Stimulated activated CD4-positive, alpha-beta T cell treated with anti-CD3 and anti-CD28 coated beads, Interleukin-12 subunit alpha, Interleukin-12 subunit beta, amount 100 ng/mL, for 4 hours (primary cell): ENCODE data around the gene ETNK1.
"Not testable (repeated sequence)": the region's sequence is repeated elsewhere in the genome, so short reads cannot be mapped to it uniquely, and the experiment has no call there.

Experiments
- DNase-seq: peaks from one replicate; pipeline ENCODE4 v3.0.0-alpha.2; 2020

ETNK1 gene

DNA sequence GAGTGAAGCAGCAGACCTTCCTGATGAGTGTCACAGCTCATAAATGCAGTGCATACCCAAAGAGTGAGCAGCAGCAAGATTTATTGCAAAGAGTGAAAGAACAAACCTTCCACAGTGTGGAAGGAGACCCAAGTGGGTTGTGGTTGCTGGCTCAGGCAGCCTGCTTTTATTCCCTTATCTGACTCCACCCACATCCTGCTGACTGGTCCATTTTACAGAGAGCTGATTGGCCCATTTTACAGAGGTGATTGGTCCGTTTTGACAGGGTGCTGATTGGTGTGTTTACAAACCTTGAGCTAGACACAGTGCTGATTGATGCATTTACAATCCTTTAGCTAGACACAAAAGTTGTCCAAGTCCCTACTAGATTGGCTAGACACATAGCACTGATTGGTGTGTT is 67.5 kb downstream of the ETNK1 start:
- DNase-seq = not testable (repeated sequence)

DNA sequence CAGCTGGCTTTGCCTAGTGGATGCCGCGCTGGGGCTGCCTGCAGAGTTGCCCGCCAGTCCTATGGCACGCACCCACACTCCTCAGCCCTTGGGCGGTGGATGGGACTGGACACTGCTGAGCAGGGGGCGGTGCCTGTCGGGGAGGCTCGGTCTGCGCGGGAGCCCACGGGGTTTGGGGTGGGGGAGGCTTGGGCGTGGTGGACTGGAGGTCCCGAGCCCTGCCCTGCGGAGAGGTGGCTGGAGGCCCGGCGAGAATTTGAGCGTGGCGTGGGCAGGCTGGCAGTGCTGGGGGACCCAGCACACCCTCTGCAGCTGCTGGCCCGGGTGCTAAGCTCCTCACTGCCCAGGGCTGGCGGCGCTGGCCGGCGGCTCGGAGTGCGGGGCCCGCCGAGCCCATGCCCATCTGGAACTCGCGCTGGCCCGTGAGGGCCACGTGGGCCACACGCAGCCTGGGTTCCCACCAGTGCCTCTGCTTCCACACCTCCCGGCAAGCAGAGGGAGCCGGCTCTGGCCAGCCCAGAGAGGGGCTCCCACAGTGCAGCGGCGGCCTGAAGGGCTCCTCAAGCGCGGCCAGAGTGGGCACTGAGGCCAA is 68.1 kb downstream of the ETNK1 start:
- no peak for DNase-seq

DNA sequence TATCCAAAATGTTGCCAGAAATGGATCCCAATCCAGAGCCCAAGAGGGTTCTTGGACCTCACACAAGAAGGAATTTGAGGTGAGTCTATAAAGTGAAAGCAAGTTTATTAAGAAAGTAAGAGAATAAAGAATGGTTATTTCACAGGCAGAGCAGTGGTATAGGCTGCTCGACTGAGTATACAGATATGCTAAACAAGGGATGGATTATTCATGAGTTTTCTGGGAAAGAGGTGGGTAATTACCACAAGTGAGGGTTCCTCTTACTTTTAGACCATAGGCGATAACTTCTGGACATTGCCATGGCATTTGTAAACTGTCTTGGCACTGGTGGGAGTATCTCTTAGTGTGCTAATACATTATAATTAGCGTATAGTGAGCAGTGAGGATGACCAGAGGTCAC is 73.6 kb downstream of the ETNK1 start:
- DNase-seq = no peak

DNA sequence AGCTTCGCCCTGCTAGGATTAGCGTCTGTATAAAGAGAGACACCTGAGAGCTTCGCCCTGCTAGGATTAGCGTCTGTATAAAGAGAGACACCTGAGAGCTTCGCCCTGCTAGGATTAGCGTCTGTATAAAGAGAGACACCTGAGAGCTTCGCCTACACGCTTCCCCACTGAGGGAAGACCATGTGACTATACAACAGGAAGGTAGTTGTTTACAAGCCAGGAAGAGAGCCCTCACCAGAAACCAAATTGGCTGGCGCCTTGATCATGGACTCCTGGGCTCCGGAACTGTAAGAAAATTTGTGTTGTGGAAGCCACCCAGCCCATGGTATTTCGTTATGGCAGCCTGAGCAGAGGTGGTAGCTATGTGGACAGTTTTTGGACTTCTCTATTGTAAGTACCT is 74.7 kb downstream of the ETNK1 start:
- not testable (repeated sequence) for DNase-seq

DNA sequence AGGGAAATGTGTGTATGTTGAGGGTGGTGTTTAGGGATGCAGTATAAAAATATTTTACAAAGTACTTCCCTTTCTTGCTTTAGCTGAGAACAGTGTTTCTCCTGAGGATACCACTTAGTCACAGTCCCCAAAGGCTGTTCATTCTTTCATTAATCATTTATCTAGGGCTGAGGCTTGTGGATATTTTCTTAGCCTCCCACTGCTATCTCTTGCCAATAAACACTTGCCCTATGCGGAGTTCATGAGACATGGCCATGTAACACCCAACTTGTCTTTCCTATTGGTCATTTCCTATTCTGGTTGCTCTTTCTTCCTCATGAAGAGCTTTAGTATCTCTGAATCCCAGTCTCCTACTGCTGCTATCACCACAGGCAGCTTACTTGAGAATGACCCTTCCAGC is 75.1 kb downstream of the ETNK1 start:
- no peak for DNase-seq

DNA sequence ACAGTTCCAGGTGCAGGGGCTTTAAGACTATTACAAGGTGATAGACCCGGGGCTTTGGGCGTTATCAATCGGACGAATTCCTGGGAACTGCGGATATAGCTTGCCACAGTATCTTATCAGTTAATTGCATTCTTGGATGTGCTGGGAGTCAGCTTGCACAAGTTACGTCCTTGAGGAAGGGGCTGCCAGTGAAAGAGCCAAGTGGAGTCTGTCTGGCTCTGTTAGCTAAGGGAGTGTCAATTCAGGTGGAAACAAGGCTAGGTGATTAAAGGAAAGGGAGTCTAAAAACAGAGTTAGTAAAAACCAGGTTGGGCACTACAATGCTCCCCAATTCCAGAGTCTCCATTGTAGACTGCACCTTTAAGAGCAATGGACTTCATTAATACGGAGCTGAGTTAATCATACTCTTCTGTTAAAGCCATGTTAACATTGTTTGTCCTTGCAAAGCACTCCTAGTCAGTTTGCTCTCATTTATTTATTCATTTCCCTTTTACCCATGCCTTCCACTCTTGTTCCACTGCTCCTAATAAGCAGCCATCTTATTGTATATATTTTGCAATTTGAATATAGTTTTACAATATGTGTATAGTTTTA is 76.3 kb downstream of the ETNK1 start:
- not testable (repeated sequence) for DNase-seq

DNA sequence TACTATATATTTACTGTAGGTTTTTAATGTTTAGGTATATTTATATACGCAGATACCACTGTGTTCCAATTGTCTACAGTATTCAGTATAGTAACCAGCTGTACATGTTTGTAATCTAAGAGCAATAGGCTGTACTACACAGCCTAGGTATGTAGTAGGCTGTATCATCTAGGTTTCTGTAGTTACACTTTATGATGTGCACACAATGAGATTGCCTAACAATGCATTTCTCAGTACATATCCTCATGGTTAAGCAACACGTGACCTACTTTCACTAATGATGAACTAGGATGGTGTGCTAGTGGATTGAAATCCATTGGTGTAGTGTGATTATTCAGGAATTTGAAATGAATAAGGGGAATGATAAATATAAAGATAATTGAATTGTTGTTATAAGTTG is 77.7 kb downstream of the ETNK1 start:
- no peak for DNase-seq

DNA sequence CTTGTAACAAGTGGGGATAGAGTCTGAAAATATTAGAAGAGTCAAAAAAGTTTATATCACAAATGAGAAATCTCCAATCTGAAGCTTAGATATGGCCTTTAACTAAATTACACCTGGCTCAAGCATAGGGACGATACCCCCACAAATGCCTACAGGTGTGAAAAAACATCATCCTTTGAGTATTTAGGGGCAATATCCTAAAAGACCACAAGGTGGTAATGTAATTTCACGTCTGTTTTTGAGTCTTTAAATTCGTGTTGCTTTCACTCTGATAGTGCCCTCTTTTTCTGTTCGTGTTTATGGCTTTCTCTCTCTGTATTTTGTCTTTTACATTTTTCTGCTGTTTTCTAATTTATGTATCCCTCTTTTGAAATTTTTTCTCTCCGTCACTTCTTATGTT is 84.3 kb downstream of the ETNK1 start:
- no peak for DNase-seq

DNA sequence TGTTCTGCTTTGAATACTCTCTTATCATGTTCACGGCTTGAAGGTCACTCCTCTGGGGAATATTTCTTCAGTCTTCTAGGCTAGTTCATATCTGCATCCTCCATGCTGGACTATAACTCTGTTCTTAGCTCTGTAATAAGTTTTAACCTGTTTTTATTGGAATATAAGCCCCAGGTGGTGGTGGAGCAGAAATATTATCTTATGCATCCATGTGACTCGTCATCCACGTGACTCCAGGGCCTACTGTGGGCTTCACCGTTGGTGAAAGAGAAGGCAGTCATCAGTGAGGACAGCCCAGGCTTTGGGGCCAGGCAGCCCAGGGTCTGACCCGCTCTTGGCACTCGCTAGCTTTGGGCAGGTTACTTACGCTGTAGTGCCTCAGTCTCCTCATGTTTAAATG is 87.1 kb downstream of the ETNK1 start:
- DNase-seq = no peak

DNA sequence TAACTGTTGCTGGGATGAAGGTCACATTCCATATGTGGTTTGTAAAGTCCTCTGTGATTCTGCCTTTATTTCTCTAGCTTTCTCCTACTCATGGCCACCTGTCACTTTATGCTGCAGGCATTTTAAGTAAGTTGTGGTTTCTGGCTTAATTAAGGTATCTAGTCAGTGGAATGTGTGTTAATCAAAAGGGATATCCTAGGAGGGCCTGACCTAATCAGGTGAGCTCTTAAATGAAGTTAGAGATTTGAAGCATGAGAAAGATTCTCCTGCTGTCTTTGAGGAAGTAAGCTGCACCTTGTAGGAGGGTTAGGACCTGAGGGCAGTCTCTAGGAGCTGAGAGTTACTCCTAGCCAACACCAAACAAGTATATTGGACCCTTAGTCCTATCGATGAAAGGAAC is 90.3 kb downstream of the ETNK1 start:
- no peak for DNase-seq

DNA sequence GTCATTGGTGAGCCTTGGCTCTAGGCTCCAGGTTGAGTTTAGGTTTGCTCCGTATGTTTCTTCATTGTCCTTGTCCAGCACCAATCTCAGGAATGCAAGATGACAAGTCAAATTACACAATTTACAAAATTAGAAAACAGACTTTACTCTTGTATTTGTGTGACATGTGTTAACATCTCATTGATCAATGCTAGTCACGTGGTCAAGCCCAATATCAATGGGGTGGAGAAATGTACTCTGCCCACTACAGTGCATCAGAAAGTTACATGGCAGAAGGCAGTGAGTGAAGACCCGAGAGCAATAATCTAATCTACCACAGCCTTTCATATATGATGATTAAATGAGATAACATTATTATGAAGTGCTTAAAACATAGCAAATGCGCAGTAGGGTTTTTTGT is 94.8 kb downstream of the ETNK1 start:
- no peak for DNase-seq

DNA sequence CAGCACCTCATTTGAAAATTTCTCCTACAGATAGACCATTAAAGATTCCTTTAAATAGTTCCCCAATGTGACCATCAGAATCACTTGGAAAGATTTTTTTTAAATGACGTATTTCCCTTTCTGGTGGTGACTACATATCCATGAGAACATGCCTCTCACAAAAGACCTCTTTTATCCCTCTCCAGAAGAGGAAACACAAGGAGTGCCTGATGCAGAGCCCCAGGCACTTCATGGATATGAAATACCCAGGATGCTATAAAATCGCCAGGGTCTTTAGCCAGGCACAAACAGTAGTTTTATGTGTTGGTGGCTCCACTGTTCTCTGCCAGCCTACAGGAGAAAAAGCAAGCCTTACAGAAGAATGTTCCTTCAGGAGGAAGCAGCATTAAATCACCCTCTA is 97.1 kb downstream of the ETNK1 start:
- DNase-seq = no peak

DNA sequence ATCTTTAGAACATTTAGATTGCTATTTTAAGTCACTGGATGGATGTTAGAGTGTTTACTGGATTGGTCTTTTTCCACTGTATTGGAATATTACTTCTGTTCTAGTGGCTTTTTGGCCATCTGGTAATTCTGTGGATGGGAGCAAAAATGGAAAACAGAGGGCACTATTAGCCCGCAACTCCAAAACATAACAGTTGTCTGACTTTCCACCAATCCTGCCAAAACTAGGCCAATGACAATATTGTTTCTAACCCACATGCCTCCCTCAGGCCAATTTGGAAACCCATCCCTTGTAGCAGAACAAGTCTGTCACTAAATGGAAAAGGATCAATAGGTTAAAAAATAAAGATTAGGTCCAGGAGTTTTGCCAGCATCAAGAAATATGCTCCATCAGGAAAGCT is 97.8 kb downstream of the ETNK1 start:
- no peak for DNase-seq

DNA sequence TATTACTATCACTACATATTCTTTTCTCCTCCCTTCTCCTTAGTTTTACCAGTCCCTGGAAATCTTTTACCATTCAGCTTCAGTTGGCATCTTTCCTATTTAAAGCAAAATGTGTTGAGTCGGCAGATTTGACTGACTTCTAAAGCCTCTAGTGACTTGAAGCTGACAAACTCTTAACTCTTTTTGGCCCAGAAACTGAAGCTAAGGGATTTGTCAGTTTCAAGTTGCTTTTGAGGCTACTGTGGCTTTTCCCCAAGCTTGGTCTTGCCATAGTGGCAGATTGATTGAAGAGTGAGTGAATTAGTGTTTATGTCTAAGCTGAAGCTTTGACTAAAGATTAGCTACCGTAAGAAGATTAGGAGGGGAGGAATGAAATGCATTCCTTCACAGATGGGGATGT is 104.0 kb downstream of the ETNK1 start:
- DNase-seq = no peak

DNA sequence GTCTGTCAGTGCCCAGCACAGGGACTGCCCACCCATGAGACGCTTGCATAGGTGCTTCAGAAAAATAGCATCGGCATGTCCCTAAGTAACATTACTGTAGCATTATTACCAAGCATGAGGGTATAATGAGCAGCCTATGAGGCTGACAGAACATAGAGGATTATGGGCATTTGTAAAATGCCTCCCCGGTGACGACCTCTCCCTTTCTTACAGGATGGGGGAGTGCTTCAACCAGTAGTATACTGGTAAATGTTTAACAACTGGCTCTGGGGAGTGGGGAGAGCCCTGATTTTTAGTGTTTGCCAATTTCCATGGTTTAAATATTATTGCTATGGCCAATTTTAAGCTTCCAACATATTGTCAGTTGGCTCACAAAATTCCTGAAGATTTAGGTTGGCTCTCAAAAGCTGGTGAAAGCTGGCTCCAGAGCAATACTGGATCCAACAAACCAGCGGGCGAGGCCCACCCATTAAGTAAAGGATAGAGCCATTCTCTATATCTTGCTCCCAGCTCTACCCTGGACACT is 104.5 kb downstream of the ETNK1 start:
- DNase-seq = no peak

DNA sequence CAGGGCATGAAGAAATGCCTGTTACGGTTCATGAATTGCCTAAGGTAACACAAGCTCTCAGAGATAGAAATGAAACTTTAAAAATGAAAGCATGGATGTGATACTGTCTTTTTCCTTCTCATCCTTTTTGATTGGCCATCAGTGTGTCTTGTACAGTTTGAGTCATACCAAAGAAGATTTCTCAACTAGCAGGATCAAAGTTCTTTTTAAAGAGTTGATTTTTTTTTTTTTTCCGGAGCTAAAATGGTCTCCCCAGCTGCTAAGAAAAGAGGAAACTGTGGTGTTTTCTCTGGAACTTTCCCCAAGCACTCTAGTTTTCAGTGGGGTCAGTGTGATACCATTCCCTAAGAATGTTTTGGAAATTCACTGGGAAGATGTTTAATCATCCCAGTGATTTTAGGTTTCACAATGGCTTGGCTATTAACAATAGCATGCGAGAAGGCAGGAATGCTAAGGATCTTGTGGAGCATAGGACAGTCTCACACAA is 105.0 kb downstream of the ETNK1 start:
- no peak for DNase-seq

DNA sequence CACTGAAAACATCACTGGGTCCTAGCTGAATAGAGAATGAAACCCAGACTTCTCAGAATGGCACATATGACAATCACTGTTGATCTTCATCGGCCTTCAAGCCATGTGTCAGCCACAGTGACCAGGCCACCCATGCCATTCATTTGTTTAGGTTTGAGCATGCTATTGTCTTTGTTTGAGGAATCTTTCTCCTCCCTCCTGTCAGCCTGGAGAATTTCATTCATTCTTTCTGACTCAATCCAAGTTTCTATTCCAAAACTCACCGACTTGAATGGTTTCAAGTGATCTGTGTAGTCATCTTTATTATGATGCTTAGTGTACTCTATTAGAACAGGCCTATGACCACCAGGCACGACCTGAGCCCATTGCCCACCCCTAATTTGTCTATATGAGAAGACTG is 106.3 kb downstream of the ETNK1 start:
- DNase-seq = no peak

DNA sequence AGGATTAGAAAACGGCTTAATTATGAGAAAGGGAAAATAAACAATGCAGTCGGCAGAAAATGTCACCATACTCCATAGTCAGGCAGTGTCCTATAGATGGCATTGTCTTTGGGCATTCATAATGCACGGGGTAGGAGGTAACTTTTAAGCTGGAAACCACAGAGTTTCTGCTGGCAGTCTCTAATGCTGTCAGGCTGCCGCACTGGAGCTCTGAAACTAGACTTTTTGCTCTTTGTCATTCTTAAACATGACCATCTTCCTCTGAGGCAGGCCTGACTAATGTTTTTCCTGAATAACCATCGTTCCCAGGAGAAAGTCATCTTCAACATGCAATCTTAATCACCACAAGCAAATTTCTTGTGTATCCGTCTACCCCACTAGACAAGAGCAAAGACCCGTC is 108.8 kb downstream of the ETNK1 start:
- no peak for DNase-seq

DNA sequence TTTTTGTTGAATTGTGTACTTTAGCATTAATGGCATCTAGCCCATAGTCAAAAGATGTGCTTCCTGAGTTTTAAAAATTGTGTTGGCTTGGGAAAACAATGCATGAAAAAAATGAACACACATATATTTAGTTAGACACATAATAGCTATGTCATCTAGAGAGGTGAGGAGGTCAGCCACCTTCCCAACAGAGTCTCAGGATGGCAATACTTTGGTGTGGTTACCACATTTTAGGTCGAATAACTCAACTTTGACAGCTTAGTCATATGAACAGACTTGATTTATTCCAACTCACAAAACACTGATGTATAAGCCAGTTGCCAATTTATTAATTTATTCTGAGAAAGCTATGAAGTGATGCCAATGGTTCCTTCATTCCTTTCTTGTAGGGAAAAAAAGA is 114.0 kb downstream of the ETNK1 start:
- DNase-seq = no peak
